ENCODE measurements around the gene BHMT. TPM values are rescaled to one million over a fixed set of nuclear protein-coding genes. Genes with fewer than 3 reads are reported as not detected.
"Not testable (repeated sequence)": the region's sequence is repeated elsewhere in the genome, so short reads cannot be mapped to it uniquely, and the experiment has no call there.

BHMT gene
- polyA plus RNA-seq, 4 donors: 11.8 to 342 (median 205) TPM

GRCh38 chr5:79171635-79172245 is 60.1 kb downstream of the BHMT start:
- no peak for DNase-seq (ENCODE audit: low read depth in 4 of 4, low spot score in 3 of 4)

- DNase-seq (ENCODE audit: low read depth in 4 of 4, low spot score in 3 of 4): no peak
Measured at GRCh38 chr5:79172269-79172668, 60.7 kb downstream of the BHMT start.

GRCh38 chr5:79173626-79174025 is 62.0 kb downstream of the BHMT start:
- no peak for DNase-seq (ENCODE audit: low read depth in 4 of 4, low spot score in 3 of 4)

- not testable (repeated sequence) for DNase-seq (ENCODE audit: low read depth in 4 of 4, low spot score in 3 of 4)
Measured at GRCh38 chr5:79180449-79180848, 68.8 kb downstream of the BHMT start.

- DNase-seq (ENCODE audit: low read depth in 4 of 4, low spot score in 3 of 4): no peak
Measured at GRCh38 chr5:79181419-79182022, 69.9 kb downstream of the BHMT start.

Other genes with a start within 250 kb of the BHMT start
- 10 to 100 TPM; 16.3 to 22.8 (median 20.1) TPM for gene ARSB, start 126.5 kb upstream of the BHMT start, polyA plus RNA-seq (ENCODE audit: insufficient read length in 4 of 4)
- 10 to 100 TPM in 3 of 4 donors, 1 to 10 TPM in 1; 3.5 to 22.2 (median 17.5) TPM for gene DMGDH, start 42.1 kb upstream of the BHMT start, polyA plus RNA-seq (ENCODE audit: insufficient read length in 4 of 4)
- 10 to 100 TPM in 3 of 4 donors, 1 to 10 TPM in 1; 5.2 to 57.7 (median 30.6) TPM for gene BHMT2, start 42.0 kb upstream of the BHMT start, polyA plus RNA-seq (ENCODE audit: insufficient read length in 4 of 4)
- gene JMY, start 124.3 kb downstream of the BHMT start, polyA plus RNA-seq (ENCODE audit: insufficient read length in 4 of 4): 10 to 100 TPM; 22.1 to 32.0 (median 25.5) TPM